HCT116 (cell line): ENCODE measurements around the gene WDHD1. TPM values are rescaled to one million over a fixed set of nuclear protein-coding genes. Genes with fewer than 3 reads are reported as not detected.

Experiments
- ATAC-seq: fragments of 200-7000 bp; cut with Tn5 transposase; 2 replicates; pipeline ENCODE4 v1.9.1; 2020; ENCODE audit warnings: mild to moderate bottlenecking, moderate library complexity
- BruUV-seq: library from RNA; stranded (reverse); fragments of 400-500 nt; replicated peaks from 2 replicates; lab custom pipeline; 2021; lab: Mats Ljungman, UMichigan
- CTCF ChIA-PET: fragments of 300-600 bp; sonication (Branson Sonifier 250); formaldehyde crosslinking; loops from one replicate; lab custom pipeline; 2021; ENCODE audit warnings: antibody characterized with exemption; lab: Charles Lee
- POLR2A ChIA-PET: fragments of 300-600, 350-600 bp; sonication (Branson Sonifier 250); formaldehyde crosslinking; loops from one replicate; lab custom pipeline; 2021; ENCODE audit warnings: antibody characterized with exemption; lab: Charles Lee
- RAD21 ChIA-PET, 2 experiments: fragments of 300-600 bp; sonication (Branson Sonifier 250); formaldehyde crosslinking; loops; one replicate each; lab custom pipeline; 2023; ENCODE audit warnings: low total read pairs in 2 of 2; ENCODE audit not compliant: uncharacterized antibody in 2 of 2, unreplicated experiment in 2 of 2, low non-redundant PET in 1 of 2; lab: Charles Lee
- DNase-seq: peaks from one replicate; pipeline ENCODE4 v3.0.0-alpha.2; 2010; ENCODE audit warnings: low read depth, low spot score
- H2AFZ ChIP-seq: fragments of 200-600 bp; shearing (Covaris generic), sonication (generic); 2 replicates; pipeline ENCODE4 v1.6.1; 2017; ENCODE audit warnings: low read depth, mixed run types, mixed read lengths, antibody characterized with exemption, low read length; ENCODE audit not compliant: poor library complexity, severe bottlenecking
- H3K27ac ChIP-seq: 2 replicates; pipeline ENCODE4 v1.5.1; 2012; ENCODE audit warnings: low read depth, low read length
- H3K27me3 ChIP-seq: fragments of 200-600 bp; sonication (generic); 2 replicates; pipeline ENCODE4 v1.6.1; 2016; ENCODE audit warnings: mixed run types, low read length, mixed read lengths; ENCODE audit not compliant: insufficient read depth
- H3K36me3 ChIP-seq, 2 experiments: fragments of 200-500 bp in 1 of 2; fragments of 200-600 bp in 1 of 2; sonication (Bioruptor generic) in 1 of 2; sonication (generic) in 1 of 2; 2 replicates each; pipeline versions ENCODE4 v1.5.1 to v1.6.1; 2014 to 2016; ENCODE audit warnings: low read length in 2 of 2, inconsistent platforms in 1 of 2, mixed read lengths in 1 of 2, mixed run types in 1 of 2; ENCODE audit not compliant: insufficient read depth in 2 of 2, control insufficient read depth in 1 of 2
- H3K4me1 ChIP-seq, 2 experiments: fragments of 200-600 bp in 1 of 2; sonication (generic) in 1 of 2; 2 replicates each; pipeline versions ENCODE4 v1.5.1 to v1.6.1; 2012 to 2017; ENCODE audit warnings: low read length in 2 of 2, inconsistent platforms in 1 of 2, mild to moderate bottlenecking in 1 of 2, mixed read lengths in 1 of 2, mixed run types in 1 of 2, moderate library complexity in 1 of 2; ENCODE audit not compliant: insufficient read depth in 2 of 2, control insufficient read depth in 1 of 2
- H3K4me2 ChIP-seq: fragments of 200-600 bp; sonication (generic); 2 replicates; pipeline ENCODE4 v1.6.1; 2017; ENCODE audit warnings: mixed run types, low read length, mixed read lengths
- H3K4me3 ChIP-seq, 2 experiments: fragments of 200-600 bp in 1 of 2; sonication (generic) in 1 of 2; replicated peaks in 1 of 2; 2 replicates each; pipeline ENCODE4 v1.5.1; 2011 to 2016; ENCODE audit warnings: low read length in 2 of 2, control low read depth in 1 of 2, low read depth in 1 of 2, mild to moderate bottlenecking in 1 of 2, mixed read lengths in 1 of 2, mixed run types in 1 of 2
- H3K79me2 ChIP-seq: fragments of 200-600 bp; sonication (generic); 2 replicates; pipeline ENCODE4 v1.6.1; 2017; ENCODE audit warnings: mild to moderate bottlenecking, mixed run types, low read length, moderate library complexity, mixed read lengths; ENCODE audit not compliant: insufficient read depth
- H3K9ac ChIP-seq: fragments of 200-600 bp; sonication (generic); 2 replicates; pipeline ENCODE4 v1.6.1; 2016; ENCODE audit warnings: low read length, mixed read lengths
- H3K9me2 ChIP-seq: fragments of 200-600 bp; sonication (generic), shearing (Covaris generic); 2 replicates; pipeline ENCODE4 v1.6.1; 2017; ENCODE audit warnings: mixed run types, mild to moderate bottlenecking, moderate library complexity; ENCODE audit not compliant: insufficient read depth
- H3K9me3 ChIP-seq, 2 experiments: fragments of 200-500 bp in 1 of 2; fragments of 200-600 bp in 1 of 2; sonication (Bioruptor generic) in 1 of 2; sonication (generic) in 1 of 2; 2 replicates each; pipeline ENCODE4 v1.6.1; 2014 to 2017; ENCODE audit warnings: low read length in 2 of 2, mixed read lengths in 2 of 2, inconsistent platforms in 1 of 2, low read depth in 1 of 2, mild to moderate bottlenecking in 1 of 2, mixed run types in 1 of 2, moderate library complexity in 1 of 2; ENCODE audit not compliant: control insufficient read depth in 1 of 2, insufficient read depth in 1 of 2
- H4K20me1 ChIP-seq: fragments of 200-600 bp; sonication (generic), shearing (Covaris generic); 2 replicates; pipeline ENCODE4 v1.6.1; 2017; ENCODE audit warnings: mixed run types, mild to moderate bottlenecking, moderate library complexity; ENCODE audit not compliant: insufficient read depth
- ATF3 ChIP-seq: IDR thresholded peaks from 2 replicates; pipeline ENCODE4 v1.6.1; 2012
- CBX3 ChIP-seq: IDR thresholded peaks from 2 replicates; pipeline ENCODE4 v1.6.1; 2012; ENCODE audit warnings: low read depth
- CEBPB ChIP-seq: IDR thresholded peaks from 2 replicates; pipeline ENCODE4 v1.6.1; 2012; ENCODE audit warnings: low read depth
- CTCF ChIP-seq, 3 experiments: fragments of 200-600 bp in 1 of 3; sonication (generic) in 1 of 3; IDR thresholded peaks in 2 of 3; conservative IDR thresholded peaks in 1 of 3; 2 replicates each; pipeline ENCODE4 v1.5.1; 2012 to 2017; ENCODE audit warnings: low read depth in 2 of 3, low read length in 2 of 3, antibody characterized with exemption in 1 of 3, borderline replicate concordance in 1 of 3, control low read depth in 1 of 3, mild to moderate bottlenecking in 1 of 3, mixed read lengths in 1 of 3, mixed run types in 1 of 3, moderate library complexity in 1 of 3; ENCODE audit not compliant: insufficient read depth in 1 of 3
- EGR1 ChIP-seq: IDR thresholded peaks from 2 replicates; pipeline ENCODE4 v1.6.1; 2012; ENCODE audit warnings: low read depth
- ELF1 ChIP-seq: IDR thresholded peaks from 2 replicates; pipeline ENCODE4 v1.6.1; 2012; ENCODE audit warnings: low read depth, borderline replicate concordance
- EZH2 ChIP-seq: fragments of 200-600 bp; sonication (generic); IDR thresholded peaks from 2 replicates; pipeline ENCODE4 v1.6.1; 2017; ENCODE audit warnings: antibody characterized with exemption, mixed run types
- EZH2phosphoT487 ChIP-seq: fragments of 200-600 bp; IDR thresholded peaks from 2 replicates; pipeline ENCODE4 v1.6.1; 2018; ENCODE audit warnings: antibody characterized with exemption, borderline replicate concordance
- FOSL1 ChIP-seq: IDR thresholded peaks from 2 replicates; pipeline ENCODE4 v1.6.1; 2012; ENCODE audit warnings: low read depth
- JUND ChIP-seq: IDR thresholded peaks from 2 replicates; pipeline ENCODE4 v1.6.1; 2012
- MAX ChIP-seq: IDR thresholded peaks from 2 replicates; pipeline ENCODE4 v1.6.1; 2012
- POLR2A ChIP-seq: IDR thresholded peaks from 2 replicates; pipeline ENCODE4 v1.7.0; 2011; ENCODE audit warnings: borderline replicate concordance; ENCODE audit not compliant: insufficient read depth, insufficient read length; ENCODE audit errors: extremely low read depth
- RAD21 ChIP-seq: IDR thresholded peaks from 2 replicates; pipeline ENCODE4 v1.6.1; 2012; ENCODE audit warnings: low read depth, mild to moderate bottlenecking
- REST ChIP-seq: IDR thresholded peaks from 2 replicates; pipeline ENCODE4 v1.6.1; 2012; ENCODE audit warnings: low read depth
- SIN3A ChIP-seq: IDR thresholded peaks from 2 replicates; pipeline ENCODE4 v1.6.1; 2012; ENCODE audit warnings: low read depth
- SP1 ChIP-seq: IDR thresholded peaks from 2 replicates; pipeline ENCODE4 v1.6.1; 2012; ENCODE audit warnings: low read depth
- SRF ChIP-seq: IDR thresholded peaks from 2 replicates; pipeline ENCODE4 v1.6.1; 2012; ENCODE audit warnings: low read depth
- YY1 ChIP-seq: IDR thresholded peaks from 2 replicates; pipeline ENCODE4 v1.6.1; 2011; ENCODE audit warnings: low read length, low read depth, moderate library complexity, mild to moderate bottlenecking; ENCODE audit not compliant: insufficient replicate concordance; ENCODE audit errors: extremely low read depth
- ZBTB33 ChIP-seq: IDR thresholded peaks from 2 replicates; pipeline ENCODE4 v1.6.1; 2011; ENCODE audit warnings: mild to moderate bottlenecking, low read length, moderate library complexity; ENCODE audit not compliant: insufficient replicate concordance; ENCODE audit errors: extremely low read depth
- ZNF274 ChIP-seq: fragments of 200-500 bp; sonication (Bioruptor generic); IDR thresholded peaks from 2 replicates; pipeline ENCODE4 v1.6.1; 2014; ENCODE audit warnings: mild to moderate bottlenecking, low read depth, low read length, inconsistent platforms
- intact Hi-C: fragments of 100-400 bp; cut with micrococcal nuclease; formaldehyde crosslinking; loops from 2 replicates; pipeline ENCODE4 v1.10.0; 2022
- total RNA-seq: library from RNA; stranded (reverse); gene quantifications from one replicate; pipeline ENCODE4 v1.2.1, GENCODE V29; 2021; ENCODE audit not compliant: unreplicated experiment

The WDHD1 gene
- total RNA-seq, 1 experiment from 2014 or later: 44.3 TPM

GRCh38 chr14:55071870-55072640 lies 45.2 kb upstream of the WDHD1 start:
- no peaks in the 10 kb centered on the region for H3K27me3 ChIP-seq
- 0 out of 2 replicates have a peak, but pooled peaks cover 4% of the 10 kb centered on the region for H3K79me2 ChIP-seq
- no peak overlapping the region for H3K27ac ChIP-seq
- DNase-seq (no peak), ATAC-seq (no peak)
- intact Hi-C loops: no loop called here
- H3K9ac ChIP-seq: no peak overlapping the region
- ChIA-PET POLR2A (no interaction called here), RAD21 (no interaction called here), CTCF (interaction anchor here (0.8 to 1.2 kb wide), 2 partner anchors 18 to 21 kb away, joined by 3 to 4 read pairs; no protein-coding TSS in a partner anchor)
- H2AFZ ChIP-seq: no peak overlapping the region
- H3K4me3 ChIP-seq: no peak overlapping the region
- no peak for TF ChIP-seq RAD21
- TF ChIP-seq SIN3A: no peak
- no peak for TF ChIP-seq ZBTB33
- TF ChIP-seq ATF3: no peak
- TF ChIP-seq JUND: no peak
- no peak for TF ChIP-seq EZH2
- TF ChIP-seq SP1: no peak
- TF ChIP-seq FOSL1: no peak
- TF ChIP-seq ZNF274: no peak
- no peak for TF ChIP-seq SRF
- TF ChIP-seq CEBPB: no peak
- no peak for TF ChIP-seq ELF1
- TF ChIP-seq MAX: no peak
- TF ChIP-seq REST: no peak
- no peak for TF ChIP-seq YY1
- TF ChIP-seq EZH2phosphoT487: no peak
- no peak for TF ChIP-seq CTCF (IDR thresholded peaks at IDR 0.05 in 2 of 3, conservative IDR thresholded peaks at IDR 0.05 in 1 of 3; ENCODE audit: borderline replicate concordance in 1 of 3, insufficient read depth in 1 of 3, low read depth in 2 of 3, low read length in 2 of 3)
- TF ChIP-seq CBX3: no peak
- no peak for TF ChIP-seq EGR1
- TF ChIP-seq POLR2A: no peak
- no peak overlapping the region for H3K4me2 ChIP-seq
- H4K20me1 ChIP-seq: 0 out of 2 replicates have a peak, but pooled peaks cover 4% of the 10 kb centered on the region
- no peaks in the 10 kb centered on the region for H3K36me3 ChIP-seq
- peaks cover 9 to 41% of the 10 kb centered on the region in 2 experiments; a peak in 3 of 4 replicates for H3K4me1 ChIP-seq
- H3K9me2 ChIP-seq: no peaks in the 10 kb centered on the region
- no TSS peak for BruUV-seq
- no peaks in the 10 kb centered on the region for H3K9me3 ChIP-seq
